Inflammatory macrophage treated with lipopolysaccharide for 1 hour (primary cell): Measurements from ENCODE around the gene ABHD10.
"Not testable (repeated sequence)": the region's sequence is repeated elsewhere in the genome, so short reads cannot be mapped to it uniquely, and the experiment has no call there.

ENCODE experiments used
- DNase-seq, 2 donors: peaks; one replicate each; pipeline ENCODE4 v3.0.0-alpha.2; 2020 to 2022

The ABHD10 gene

GRCh38 chr3:112035241-112035640 lies 56.4 kb downstream of the ABHD10 start:
- DNase-seq: no peak

DNA sequence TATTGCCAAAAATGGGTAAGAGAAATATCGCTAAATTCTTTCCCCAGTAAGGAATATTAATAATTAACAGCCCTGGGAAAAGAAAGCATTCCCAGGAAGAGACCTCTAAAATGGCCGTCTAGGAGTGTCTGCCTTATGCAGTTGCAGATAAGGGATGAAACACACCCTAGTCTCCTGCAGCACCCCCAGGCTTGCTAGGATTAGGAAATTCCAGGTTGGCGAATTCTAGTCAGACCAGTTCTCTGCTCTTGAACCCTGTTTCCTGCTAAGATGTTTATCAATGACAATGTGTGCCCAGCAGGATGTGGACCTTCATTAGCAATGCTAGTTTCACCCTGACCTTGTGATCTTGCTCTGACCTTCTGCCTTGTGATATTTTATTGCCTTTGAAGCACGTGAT lies 58.4 kb downstream of the ABHD10 start:
- DNase-seq: not testable (repeated sequence)

DNA sequence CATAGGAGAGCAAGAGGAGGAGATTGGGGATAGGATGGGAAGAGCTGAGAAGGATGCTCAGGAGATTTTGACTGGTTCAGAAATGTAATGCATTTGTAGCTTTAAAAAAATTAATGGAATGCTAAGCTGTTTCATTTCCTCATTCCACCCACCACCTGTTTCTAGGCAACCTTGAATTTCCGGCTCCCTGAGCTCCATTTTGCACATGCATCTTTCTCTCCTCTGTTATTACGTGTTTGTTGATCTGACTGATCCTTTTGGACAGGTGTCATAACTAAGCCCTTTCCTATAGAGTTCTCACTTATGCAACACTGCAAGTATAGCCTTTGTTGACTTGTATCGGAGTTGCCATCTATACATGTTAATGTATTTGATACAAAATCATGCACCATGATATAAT lies 60.0 kb downstream of the ABHD10 start:
- DNase-seq: no peak

- no peak for DNase-seq
These were observed 62.5 kb downstream of the ABHD10 start for GRCh38 chr3:112041321-112041720.

DNA sequence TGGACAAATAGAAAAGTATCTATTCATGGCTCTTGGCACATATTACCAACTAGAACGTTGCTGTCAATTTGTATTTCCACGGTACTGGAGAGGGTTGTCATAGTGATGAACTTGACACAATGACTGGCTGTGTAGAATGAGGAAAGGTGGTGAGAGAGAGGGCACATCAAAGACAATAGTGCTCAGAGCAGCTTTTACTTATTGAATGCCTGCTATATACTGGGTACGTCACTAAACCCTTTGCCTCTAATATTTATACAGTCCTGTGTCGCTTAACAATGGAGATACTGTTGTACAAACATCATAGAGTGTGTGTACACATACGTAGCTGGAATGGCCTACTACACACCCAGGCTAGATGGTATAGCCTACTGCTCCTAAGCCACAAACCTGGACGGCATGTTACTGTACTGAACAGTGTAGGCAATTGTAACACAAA lies 64.0 kb downstream of the ABHD10 start:
- DNase-seq: no peak
